SKM-1 treated with dmso at 0.1 percent for 144 hours (cell line): ENCODE results near the gene GIMAP1.

Experiments
- DNase-seq: peaks from one replicate; lab custom pipeline; 2025; ENCODE audit not compliant: unreplicated experiment; lab: John Stamatoyannopoulos, UW

The GIMAP1 gene

DNA sequence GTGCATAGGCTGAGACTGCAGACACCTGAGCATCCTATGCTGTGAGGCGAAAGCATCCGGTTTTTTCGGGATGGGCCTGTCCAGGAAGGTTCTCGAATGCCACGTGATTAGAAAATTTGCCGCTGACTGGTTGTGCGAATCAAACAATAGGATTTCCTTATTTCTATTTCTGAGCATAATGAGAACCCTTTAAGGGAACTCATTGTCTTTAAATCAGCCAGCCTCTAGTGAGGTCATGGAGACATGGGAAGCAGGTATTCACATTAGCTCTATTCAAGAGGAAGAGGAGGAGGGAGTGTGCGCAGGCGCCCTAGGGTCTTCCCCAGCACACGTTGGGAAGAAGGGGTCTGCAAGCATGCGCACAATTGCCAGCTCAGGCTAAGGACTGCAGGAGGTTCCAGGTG is 5.6 kb downstream of the GIMAP1 start:
- DNase-seq: no peak

DNA sequence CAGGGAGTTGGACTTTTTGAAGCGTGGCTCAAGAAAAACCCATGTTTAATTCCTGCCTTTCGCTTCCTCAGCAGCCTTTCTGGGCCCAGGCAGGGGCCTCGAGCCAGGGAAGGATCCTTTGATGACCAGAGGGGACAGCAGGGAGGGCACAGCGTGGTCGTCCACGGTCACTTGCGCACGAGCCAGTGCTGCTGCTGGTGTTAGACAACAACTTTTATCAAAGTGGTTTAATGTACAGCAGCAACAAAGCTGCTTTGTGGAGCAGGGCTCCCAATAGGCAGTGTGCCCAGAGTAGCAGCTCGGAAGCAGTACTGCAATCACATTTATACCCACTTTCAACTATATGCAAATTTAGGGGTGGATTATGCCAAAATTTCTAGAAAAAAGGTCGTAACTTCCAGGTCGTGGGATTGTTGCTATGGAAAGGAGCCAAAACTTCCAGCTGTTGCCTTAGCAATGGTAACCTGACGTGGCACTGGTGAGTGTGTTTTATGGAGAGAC is 6.1 kb downstream of the GIMAP1 start:
- DNase-seq: no peak

DNA sequence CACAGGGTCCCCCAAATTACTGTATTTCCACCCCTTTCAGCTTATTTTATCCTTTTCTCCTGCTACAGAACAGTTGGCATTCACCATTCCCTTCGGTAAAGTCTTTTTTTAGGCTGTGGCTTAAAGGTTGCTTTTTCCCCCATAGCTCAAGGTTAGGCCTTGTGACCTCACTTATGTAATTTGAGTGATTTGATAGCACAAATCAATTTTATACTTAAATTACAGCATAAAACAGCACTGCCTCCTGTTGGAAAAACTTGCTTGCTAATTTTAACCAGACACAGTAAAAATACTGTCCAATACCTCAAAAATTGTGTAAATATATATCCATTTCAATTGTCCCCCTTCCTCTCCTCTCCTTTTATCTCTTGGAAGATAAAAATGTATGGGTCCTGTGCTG is 7.1 kb downstream of the GIMAP1 start:
- no peak for DNase-seq

DNA sequence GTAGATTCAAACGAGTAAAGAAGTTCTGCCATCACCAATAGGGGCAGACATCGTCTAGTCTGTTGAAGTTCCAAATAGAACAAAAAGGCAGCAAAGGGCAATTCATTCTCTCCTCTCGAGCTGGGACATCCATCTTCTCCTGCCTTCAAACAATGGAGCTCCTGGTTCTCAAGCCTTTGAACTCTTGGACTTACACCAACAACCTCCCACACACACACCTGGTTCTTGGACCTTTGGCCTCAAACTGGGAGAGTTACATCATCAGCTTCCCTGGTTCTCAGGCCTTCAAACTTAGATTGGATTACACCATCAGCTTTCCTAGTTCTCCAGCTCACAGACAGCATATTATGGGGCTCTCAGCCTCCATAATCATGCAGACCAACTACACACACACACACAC is 11.0 kb downstream of the GIMAP1 start:
- no peak for DNase-seq

DNA sequence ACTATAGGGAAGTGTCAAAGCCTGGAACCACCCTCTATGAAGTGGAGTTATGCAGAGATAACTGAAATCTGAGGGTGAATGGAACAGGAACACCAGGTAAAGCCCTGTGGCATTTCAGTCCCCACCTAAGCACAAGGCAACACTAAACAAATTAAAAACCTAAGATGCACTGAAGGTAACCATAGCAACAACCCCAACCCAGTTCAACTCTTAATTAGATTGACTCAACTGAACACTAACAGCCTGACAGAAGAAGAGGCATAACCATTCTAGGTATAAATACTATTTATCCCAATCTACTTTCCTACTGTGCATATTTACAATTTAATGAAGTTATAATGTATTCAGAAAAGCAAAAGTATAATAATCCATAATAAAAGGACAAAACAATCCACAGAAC is 11.6 kb downstream of the GIMAP1 start:
- no peak for DNase-seq

DNA sequence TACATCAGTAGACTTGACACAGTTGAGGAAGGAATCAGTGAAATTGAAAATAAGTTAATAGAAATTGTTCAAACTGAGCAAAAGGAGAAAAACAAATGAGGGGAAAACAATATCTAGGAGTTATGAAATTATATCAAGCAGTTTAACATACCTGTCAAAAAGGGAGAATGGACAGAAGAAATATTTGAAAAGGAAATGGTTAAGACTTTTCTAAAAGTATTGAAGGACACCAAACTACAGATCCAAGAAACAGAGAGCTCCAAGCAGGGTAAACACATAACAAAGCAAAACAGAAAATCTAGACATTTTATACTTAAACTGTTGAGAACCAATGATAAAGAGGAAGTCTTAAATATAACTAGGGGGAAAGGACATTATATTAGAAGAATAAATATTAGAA is 12.2 kb downstream of the GIMAP1 start:
- no peak for DNase-seq

DNA sequence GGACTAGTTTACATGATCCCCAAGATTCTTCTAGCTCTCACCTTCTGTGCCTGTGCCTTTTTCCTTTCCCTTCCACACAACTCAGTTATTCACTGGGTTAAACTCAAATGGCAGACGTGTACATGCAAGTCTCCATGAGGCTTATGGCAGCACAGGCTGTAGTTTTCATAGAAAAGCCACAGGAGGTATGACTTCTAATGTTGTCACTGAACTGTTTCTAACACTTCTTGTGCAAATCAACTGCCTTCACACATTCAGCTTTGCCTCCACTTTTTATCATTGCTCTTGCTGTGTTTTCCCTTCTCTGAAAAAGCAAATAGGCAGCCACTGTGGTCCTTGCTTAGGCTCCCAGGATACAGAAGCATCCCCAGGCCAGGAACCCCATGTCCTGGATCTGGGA is 15.5 kb downstream of the GIMAP1 start:
- DNase-seq: no peak

DNA sequence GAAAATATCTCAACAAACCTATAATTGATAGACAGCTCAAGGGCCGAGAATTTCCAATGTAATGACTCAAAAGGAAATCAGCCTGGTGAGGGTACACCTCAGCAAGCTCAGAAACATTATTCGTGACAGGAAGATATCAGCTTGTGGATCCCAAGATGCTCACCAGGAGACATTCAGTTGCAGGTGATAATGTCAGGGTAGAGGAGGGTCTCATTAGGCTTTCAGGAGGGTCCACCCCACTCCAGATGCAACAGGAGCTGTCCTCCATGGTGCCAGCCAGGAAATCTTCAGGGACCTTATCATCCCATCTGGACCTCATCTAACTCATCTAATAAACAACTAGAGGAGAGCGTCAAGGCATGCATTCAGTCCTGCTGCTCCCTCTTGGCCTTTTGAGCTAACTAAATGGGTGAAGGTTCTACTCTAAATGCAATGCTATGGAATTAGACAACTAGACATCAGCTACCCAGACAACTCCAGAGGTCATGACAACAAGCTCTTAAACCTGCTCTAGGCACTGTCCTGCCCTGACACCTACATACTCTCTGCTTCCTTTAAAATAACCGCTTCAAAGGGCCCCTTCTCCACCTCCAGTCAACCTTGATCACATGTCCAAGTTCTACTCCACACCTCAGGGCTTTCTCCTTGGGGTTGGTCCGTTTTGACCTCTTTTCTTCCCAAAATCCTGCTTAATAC is 16.5 kb downstream of the GIMAP1 start:
- DNase-seq: no peak

DNA sequence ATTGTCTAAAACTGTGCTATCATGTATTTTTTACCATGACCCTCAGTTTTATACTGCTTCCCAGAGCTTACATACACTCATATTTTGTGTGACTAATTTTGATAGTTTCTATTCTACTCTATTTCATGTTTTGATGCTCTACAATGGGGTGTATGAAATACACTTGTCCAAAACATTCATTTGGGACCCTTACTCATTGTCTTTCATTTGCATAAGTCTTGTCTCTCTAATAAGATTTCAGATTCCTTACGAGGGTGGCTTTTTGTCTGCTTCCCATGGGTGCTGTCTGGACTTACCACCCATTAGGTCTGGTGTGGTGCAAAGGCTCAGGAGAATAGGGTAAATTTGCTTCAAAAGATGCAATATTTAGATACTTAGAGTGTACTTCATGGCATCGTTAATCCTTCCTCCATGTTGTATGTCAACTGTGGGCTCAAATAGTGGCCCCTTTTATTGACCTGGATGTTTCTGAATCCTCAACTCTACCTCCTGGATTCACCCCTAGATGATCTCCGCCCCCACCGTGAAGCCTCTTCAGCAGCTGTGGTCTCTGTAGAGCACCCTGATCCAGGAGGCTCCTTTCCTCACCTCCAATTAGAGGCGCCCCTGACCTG is 17.2 kb downstream of the GIMAP1 start:
- no peak for DNase-seq

DNA sequence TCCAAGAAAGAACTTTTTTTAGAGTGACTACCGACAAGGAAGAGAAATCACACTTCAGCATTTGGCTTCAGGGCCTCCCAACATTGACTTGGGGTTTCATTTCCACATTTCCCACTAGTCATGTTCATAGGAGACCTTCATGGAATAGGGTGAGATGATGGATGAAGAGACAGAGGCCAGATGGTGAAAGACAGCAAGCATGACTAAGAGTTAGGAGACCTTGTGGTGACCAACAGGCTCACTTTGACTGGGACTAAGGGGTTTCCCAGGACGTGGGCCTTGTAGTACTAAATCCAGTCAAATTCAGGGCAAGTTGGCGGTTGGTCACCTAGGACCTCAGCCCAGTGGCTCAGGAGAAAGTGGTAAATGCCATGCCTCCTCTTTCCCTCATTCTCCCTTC is 17.8 kb downstream of the GIMAP1 start:
- DNase-seq: no peak

DNA sequence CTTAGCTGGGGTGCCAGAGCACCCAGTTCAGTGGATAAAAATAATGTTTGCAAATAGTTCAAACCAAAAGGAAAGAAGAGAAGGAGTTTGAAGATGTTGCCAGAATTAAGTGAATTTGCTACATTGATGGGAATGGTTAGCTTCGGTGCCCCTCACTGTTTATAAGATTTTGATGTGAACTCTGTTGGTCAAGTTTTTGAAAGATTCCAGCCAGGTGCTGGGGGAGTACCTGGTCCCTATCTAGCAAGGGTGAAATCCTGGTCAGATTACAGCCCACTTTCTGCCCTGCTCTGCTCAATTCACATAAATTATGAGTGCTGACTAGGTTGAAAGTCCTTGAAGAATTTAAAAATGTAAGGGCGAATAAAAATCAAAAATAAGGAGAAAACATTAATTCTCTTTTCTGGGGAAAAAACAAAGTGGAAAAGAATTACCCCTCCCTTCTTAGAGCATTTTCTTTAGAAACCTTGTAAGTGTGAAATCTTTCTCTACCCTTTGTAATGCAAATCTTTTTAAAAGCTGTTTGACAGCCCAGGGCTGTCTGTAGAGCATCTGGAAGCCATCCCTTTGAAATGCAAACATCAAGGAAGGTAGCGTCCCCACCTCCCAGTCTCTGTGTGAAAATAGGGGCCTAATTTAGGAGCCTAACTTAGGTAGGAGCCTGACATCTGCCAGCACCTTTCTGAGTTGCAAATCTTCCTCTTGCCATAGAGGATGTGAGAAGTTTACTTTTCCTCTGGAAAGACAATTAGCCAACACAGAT is 19.4 kb downstream of the GIMAP1 start:
- DNase-seq: no peak

DNA sequence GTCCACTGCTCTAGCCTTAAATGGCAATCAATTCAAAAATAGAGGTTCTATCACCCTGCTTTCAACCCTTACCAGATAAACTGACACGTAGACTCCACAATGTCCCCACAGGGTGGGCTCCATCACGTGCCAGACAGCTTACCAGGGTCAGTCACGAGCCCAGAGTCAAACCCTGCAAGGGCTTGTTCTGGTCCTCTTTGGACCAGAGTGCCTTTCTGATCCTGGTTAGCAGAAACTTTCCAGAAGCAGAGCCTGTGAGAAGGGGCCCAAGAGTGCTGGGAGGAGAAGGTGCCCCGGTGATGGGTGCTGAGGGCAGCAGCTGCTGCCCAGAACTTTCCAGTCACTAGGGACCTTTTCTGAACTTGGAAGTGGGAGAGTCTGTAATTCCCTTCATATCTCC is 20.5 kb downstream of the GIMAP1 start:
- no peak for DNase-seq

DNA sequence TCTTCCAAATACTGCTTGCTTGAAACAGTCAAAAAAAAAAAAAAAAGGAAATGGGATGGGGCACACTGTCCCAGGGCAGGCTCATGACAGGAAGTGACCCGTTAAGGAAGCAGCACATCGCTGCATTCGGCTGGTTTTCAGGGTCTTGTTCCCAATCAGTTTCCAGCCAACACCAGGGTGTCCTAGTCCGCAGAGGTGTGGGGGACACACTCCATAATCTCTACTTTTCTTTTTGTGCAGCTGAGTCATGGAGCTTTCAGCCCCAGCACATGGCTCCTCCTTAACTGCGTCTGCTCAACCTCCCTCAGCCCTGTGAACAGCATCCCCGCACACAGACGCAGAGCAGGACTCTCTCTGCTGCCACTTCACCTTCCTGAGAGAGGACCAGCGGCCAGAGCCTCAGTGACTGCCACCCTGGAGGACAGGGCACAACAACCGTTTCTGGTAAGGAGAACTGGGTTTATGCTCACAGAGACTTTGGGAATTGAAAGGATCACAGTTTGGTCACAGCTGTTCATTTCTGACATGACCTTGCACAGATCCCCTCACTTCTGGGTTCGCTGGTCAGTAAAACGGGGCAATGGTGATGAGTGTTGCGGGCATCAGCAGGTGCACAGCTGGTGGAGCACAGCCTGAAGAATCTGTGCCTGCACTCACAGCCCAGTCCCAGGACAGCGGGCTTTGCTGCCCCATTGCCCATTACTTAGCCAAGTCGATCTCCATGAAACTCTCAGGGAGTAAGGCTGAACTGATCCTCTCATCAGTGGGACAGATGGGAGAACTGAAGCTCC is 21.0 kb downstream of the GIMAP1 start, which contains the start of gene GIMAP5:
TSS of gene GIMAP5 (plus strand) at position 154 of the 791 bp plus-strand sequence. CDS start 3,467 bp downstream, outside the sequence.
- no peak for DNase-seq

DNA sequence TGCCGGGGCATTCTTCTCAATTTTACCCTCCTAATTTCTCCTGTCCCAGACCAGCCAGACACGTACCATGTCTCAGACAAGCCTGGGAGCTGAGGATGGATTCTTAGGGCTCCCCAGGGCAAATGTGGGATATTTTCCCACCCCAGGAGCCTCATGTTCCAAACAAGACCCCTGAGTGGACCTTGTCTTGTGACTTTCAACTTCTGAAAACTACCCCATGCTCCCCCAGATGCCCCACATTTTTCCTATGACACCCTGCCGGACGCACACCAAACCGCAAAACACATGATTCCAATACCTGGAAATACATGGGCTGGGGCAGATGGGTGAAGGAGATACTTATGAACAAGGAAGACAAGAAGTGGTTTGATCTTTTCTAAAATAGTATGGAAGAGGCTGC is 21.7 kb downstream of the GIMAP1 start:
- DNase-seq: no peak

DNA sequence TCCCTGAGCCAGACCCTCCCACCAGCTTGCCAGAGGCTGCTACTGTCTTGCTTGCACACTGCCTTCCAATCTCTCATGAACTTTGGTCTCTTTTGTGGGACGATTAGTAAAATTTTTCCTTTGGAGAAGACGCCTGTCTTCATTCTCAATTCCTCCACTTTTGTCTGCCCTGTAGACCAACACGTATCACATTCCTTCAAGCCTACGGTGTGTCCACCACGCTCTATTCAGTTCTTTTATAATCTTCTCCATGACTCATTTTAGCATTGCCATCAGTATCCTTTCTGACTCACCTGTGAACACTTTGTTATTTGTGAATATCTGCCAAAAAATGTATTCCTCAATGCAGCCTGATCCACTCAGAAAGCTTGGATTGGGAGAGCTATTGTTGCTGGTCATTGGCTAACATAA is 22.2 kb downstream of the GIMAP1 start:
- DNase-seq: no peak

DNA sequence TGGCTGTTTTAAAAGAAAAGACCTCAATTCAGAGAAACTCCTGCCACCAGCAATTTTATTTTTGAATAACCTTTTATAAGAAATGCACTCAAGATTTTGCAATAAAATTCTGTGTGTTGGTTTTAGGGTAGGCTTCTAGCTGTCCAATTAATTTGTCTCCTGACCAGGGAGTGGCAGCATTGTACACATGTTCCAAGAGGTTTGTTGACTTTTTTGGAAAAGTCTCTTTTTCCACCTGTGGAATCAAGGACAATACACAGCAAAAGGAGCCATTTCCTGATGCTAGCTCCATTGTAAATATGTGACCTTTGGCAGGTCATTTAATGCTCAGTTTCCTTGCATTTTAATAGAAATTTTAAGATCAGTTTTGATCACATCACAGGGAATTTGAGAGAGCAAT is 22.6 kb downstream of the GIMAP1 start:
- DNase-seq: no peak

DNA sequence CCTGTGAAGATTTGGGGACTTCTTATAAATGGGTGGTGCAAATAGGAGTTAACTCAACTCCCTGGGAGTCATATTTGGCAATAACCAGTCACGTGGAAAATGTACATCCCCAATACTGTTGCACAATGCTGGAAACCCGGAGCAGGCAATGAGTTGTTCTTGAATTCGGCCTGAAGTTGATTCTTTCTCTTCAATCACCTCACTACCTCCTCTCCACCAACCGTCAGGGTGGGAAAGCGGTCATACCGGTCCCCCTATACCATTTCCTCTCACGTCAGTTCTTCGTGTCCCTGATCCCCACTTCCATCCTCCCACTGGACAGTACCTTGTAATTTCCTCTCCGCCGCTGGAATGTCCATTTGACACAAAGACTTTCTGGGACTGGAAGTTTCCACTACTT is 23.6 kb downstream of the GIMAP1 start:
- no peak for DNase-seq

DNA sequence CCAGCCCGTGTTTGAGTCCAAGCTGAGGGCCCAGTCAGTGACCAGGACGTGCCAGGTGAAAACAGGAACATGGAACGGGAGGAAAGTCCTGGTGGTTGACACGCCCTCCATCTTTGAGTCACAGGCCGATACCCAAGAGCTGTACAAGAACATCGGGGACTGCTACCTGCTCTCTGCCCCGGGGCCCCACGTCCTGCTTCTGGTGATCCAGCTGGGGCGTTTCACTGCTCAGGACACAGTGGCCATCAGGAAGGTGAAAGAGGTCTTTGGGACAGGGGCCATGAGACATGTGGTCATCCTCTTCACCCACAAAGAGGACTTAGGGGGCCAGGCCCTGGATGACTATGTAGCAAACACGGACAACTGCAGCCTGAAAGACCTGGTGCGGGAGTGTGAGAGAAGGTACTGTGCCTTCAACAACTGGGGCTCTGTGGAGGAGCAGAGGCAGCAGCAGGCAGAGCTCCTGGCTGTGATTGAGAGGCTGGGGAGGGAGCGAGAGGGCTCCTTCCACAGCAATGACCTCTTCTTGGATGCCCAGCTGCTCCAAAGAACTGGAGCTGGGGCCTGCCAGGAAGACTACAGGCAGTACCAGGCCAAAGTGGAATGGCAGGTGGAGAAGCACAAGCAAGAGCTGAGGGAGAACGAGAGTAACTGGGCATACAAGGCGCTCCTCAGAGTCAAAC is 26.0 kb downstream of the GIMAP1 start:
- DNase-seq: no peak

DNA sequence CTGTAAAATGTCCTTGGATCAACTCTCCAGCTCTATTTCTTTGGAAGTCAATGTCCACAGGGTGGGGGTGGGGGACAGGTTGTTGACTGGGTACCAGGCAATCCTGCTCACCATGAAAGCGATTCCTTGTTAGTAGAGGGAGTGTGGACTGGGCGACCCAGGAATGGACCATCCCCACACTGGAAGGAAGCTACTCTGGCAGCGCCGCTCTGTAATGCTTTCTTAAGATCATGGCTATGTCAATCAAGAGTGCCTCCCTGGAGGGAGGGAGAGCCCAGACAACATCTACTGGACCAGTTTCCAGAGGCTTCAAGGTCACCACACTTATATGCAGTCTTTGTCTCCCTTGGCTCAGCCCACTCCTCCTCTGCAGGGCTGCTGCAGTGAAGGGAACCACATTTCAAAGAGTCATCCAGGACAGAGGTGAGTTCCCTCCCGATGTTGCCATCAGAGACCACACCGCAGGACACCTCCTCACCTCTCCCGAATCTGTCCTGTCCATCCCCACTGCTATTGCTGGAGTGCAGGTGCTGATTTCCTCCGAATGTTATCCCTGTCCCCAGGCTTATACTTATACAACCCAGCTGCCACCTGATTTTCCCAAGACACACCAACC is 27.7 kb downstream of the GIMAP1 start:
- no peak for DNase-seq

DNA sequence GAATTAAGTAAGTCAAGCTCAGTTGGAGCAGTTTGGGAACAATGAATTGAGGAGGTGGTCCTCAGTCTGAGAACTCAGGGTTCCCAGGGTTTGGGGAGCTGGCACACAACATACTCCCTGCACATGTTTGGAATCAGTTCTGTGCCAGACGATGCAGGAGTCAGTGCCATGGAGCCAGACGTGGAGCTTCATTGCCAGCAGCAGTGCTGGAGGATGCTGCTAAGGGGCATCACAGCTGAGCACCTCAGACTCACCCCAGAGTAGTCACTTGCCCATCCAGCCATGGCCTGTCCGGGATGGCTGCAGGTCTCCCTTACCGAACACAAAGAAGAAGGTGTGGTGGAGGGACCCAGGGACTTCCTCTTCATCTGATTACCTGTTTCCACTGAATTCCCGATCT is 28.7 kb downstream of the GIMAP1 start:
- DNase-seq: no peak
